DND-41 (cell line): Measurements from ENCODE around the gene CDK5.

ENCODE experiments used
- ATAC-seq: fragments of 200-7000 bp; cut with Tn5 transposase; 3 replicates; pipeline ENCODE4 v1.9.1; 2021; ENCODE audit warnings: low read depth; ENCODE audit not compliant: insufficient read depth
- DNase-seq: peaks from one replicate; pipeline ENCODE4 v3.0.0-alpha.2; 2020
- H2AFZ ChIP-seq: 2 replicates; pipeline ENCODE4 v1.6.0; 2012; ENCODE audit warnings: low read depth, low read length
- H3K27ac ChIP-seq: 2 replicates; pipeline ENCODE4 v1.5.1; 2012; ENCODE audit warnings: low read length, inconsistent platforms
- H3K27me3 ChIP-seq: fragments of 200-600 bp; sonication (generic); 2 replicates; pipeline ENCODE4 v1.6.0; 2012; ENCODE audit warnings: low read length, mild to moderate bottlenecking, inconsistent platforms; ENCODE audit not compliant: insufficient read depth, poor library complexity
- H3K36me3 ChIP-seq: 2 replicates; pipeline ENCODE4 v1.5.1; 2012; ENCODE audit warnings: low read length, inconsistent platforms; ENCODE audit not compliant: insufficient read depth
- H3K4me1 ChIP-seq: 2 replicates; pipeline ENCODE4 v1.5.1; 2012; ENCODE audit warnings: mild to moderate bottlenecking, low read length; ENCODE audit not compliant: insufficient read depth
- H3K4me2 ChIP-seq: 2 replicates; pipeline ENCODE4 v1.6.0; 2012; ENCODE audit warnings: mild to moderate bottlenecking, moderate library complexity, low read length, inconsistent platforms; ENCODE audit not compliant: insufficient read depth
- H3K4me3 ChIP-seq, 2 experiments: fragments of 200-600 bp in 1 of 2; shearing (Covaris generic) in 1 of 2; 2 replicates each; pipeline ENCODE4 v1.5.1; 2012 to 2016; ENCODE audit warnings: inconsistent platforms in 2 of 2, low read length in 2 of 2, mild to moderate bottlenecking in 2 of 2, low read depth in 1 of 2, moderate library complexity in 1 of 2
- H3K79me2 ChIP-seq: 2 replicates; pipeline ENCODE4 v1.6.0; 2012; ENCODE audit warnings: low read length, inconsistent platforms; ENCODE audit not compliant: insufficient read depth
- H3K9ac ChIP-seq: 2 replicates; pipeline ENCODE4 v1.6.0; 2012; ENCODE audit warnings: low read depth, mild to moderate bottlenecking, inconsistent platforms, low read length, moderate library complexity
- H3K9me3 ChIP-seq: 2 replicates; pipeline ENCODE4 v1.5.1; 2012; ENCODE audit warnings: low read length, moderate library complexity, mild to moderate bottlenecking, inconsistent platforms; ENCODE audit not compliant: insufficient read depth, severe bottlenecking
- H4K20me1 ChIP-seq: 2 replicates; pipeline ENCODE4 v1.6.0; 2012; ENCODE audit warnings: low read length; ENCODE audit not compliant: insufficient read depth
- EZH2 ChIP-seq: IDR thresholded peaks from 3 replicates; pipeline ENCODE4 v1.6.1; 2012; ENCODE audit warnings: borderline replicate concordance, low read depth, mild to moderate bottlenecking, moderate library complexity, low read length, inconsistent platforms; ENCODE audit not compliant: severe bottlenecking
- TF ChIP-seq, protein P1 (sequence below): IDR thresholded peaks from 2 replicates; pipeline ENCODE4 v1.5.1; 2012; ENCODE audit warnings: borderline replicate concordance, low read length, moderate library complexity, mild to moderate bottlenecking; ENCODE audit not compliant: poor library complexity, severe bottlenecking; ENCODE audit errors: extremely low read depth

Gene CDK5

DNA sequence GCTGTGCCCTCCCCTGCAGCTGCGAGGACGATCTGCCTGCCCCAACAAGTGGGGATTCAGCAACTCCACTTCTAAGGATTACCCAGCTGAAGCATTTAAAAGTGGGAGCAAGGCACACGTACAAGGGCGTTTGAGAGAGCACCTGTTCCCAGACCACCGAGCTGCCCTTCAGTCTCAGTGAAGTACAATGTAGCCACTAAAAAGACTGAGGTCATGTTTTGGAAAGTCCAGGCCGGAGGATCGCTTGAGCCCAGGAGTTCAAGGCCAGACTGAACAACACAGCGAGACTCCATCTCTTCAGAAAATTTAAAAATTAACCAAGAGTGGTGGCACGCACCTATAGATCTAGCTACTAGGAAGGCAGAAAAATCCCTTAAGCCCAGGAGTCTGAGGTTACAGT is 52.1 kb downstream of the CDK5 start:
- peaks cover 25% of the 10 kb centered on the region for H3K4me1 ChIP-seq
- no peak for ATAC-seq

More for the DNA sequence above, 52.1 kb downstream of the CDK5 start:
- Histone ChIP-seq H3K79me2 (no peaks in the 10 kb centered on the region), H2AFZ (no peak overlapping the region), H4K20me1 (no peaks in the 10 kb centered on the region), H3K4me2 (no peak overlapping the region), H3K9me3 (no peaks in the 10 kb centered on the region), H3K9ac (no peak overlapping the region), H3K36me3 (no peaks in the 10 kb centered on the region), H3K27ac (no peak overlapping the region), H3K27me3 (no peaks in the 10 kb centered on the region), H3K4me3 (no peak overlapping the region)
- DNase-seq = no peak
- TF ChIP-seq, protein P1, sequence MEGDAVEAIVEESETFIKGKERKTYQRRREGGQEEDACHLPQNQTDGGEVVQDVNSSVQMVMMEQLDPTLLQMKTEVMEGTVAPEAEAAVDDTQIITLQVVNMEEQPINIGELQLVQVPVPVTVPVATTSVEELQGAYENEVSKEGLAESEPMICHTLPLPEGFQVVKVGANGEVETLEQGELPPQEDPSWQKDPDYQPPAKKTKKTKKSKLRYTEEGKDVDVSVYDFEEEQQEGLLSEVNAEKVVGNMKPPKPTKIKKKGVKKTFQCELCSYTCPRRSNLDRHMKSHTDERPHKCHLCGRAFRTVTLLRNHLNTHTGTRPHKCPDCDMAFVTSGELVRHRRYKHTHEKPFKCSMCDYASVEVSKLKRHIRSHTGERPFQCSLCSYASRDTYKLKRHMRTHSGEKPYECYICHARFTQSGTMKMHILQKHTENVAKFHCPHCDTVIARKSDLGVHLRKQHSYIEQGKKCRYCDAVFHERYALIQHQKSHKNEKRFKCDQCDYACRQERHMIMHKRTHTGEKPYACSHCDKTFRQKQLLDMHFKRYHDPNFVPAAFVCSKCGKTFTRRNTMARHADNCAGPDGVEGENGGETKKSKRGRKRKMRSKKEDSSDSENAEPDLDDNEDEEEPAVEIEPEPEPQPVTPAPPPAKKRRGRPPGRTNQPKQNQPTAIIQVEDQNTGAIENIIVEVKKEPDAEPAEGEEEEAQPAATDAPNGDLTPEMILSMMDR = no peak
- no peak for TF ChIP-seq EZH2
